HG03342 (cell line): ENCODE measurements around the gene MYRF.

Experiments
- ATAC-seq: cut with Tn5 transposase; IDR thresholded peaks from one replicate; pipeline ENCODE4 v1.9.1; 2021; ENCODE audit warnings: mild to moderate bottlenecking, moderate library complexity; ENCODE audit not compliant: unreplicated experiment

The MYRF gene

DNA sequence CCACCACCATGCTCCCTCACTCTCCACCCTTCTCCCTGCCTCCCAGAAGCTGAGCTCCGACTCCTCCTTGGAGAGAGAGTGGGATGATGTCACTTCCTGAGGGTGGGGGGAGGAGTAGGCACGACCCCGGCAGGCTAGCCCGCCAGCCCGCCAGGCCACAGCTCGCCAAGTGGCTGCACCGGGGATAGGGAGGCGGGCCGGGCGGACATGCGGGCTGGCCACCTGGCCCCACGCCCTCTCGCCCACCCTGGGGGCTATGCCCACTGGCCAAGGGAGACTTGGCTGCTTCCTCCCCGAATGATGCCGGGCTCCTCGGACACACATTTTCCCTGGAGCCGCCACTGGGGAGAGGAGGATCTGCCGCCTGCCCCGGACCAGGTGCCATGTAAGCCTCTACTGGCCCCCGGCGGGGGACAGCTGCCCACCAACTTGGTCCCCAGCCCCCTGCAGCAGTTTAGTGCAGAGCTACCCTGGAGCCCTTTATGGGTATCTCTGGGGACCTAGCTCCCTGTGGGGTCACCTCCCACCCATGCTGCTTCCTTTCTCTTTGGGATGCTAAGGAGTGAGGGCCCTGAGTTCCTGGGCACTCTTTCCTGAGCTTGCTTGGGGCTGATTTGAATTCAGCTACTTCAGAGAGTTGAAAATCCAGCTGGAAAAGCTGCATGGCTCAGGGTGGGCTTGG, 33.7 kb upstream of the MYRF start:
- ATAC-seq = no peak

- ATAC-seq = no peak
Observed at GRCh38 chr11:61719978-61720377, 32.5 kb upstream of the MYRF start.

- no peak for ATAC-seq
Observed at GRCh38 chr11:61720597-61720996, 31.8 kb upstream of the MYRF start.

DNA sequence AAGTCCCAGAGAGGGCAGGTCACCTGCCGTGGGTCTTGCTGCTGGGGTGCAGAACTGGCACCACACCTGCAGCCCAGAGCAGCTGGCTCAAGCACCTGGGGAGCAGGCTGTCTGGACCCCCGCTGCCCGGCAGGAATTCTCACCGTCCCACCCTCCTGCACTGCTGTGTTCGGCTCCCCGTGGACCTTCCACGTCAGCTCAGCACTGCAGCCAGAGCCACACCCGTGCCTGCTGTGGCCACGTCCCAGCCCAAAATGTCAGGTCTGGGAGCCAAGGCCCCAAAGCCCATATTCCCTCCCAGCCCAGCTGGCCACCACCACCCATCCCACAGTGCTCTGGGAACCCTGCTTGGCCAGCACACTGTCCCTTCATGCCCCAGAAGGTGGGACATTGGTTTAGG, 28.0 kb upstream of the MYRF start:
- ATAC-seq = no peak

GRCh38 chr11:61725781-61726231, 26.6 kb upstream of the MYRF start:
- ATAC-seq = no peak

GRCh38 chr11:61726775-61727174, 25.7 kb upstream of the MYRF start:
- ATAC-seq = no peak

DNA sequence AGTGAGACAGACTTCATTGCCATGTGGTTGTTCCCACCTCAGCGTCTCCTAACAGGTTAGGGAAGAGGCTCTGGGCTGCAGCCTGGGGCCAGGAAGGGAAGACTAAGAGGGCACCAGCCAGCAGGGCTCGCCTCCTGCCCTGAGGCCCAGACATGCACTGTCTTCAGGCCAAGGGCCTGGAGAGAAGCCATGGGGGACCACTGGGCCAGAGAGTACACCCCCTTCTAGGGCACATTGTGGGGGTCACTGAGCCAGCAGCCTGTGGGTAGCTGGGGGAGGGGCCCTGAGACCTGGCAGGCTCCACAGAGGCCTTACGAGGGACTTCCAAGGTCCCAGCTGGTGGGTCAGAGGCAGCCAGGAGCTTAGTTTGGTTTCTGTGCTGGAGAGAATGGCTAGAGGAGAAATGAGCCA, 25.0 kb upstream of the MYRF start:
- no peak for ATAC-seq

- ATAC-seq = no peak
Observed at GRCh38 chr11:61728066-61728939, 24.1 kb upstream of the MYRF start.

- ATAC-seq = no peak
Observed at GRCh38 chr11:61728940-61729219, 23.6 kb upstream of the MYRF start.

DNA sequence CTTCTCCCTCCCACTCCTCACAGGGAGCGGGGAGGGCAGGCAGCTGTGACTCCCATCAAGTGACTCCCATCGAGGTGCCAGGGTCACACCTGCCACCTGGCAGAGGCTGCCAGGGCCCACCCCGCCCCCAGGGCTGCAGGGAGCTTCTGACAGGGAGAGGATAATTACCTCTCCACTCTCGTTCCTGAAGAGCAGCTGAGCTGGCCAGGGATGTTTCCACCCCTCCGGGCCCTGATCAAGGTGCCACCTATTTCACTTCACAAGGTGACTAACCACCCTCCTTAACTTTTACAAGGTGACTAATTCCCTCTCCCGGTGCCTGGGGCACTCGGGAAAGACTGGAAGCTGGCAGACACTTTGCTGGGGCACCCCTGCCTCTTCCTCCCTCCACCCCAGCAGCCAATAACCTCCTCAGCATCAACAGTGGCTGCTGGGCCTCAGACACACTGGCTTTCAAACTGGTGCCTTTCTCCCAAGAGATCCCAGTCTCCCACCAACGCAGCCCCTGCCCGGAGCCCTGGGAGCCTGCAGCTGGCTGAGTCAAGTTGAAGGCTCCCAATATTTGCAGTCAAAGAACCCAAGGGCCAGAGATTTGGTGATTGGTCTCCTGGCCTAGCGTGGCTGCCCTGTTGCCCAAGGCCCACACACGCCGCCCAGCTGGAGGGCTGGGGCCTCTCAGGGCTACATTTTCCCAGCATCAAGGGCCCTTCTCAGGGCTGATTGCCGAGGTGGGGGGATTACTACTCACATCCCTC, 22.0 kb upstream of the MYRF start:
- ATAC-seq = no peak

DNA sequence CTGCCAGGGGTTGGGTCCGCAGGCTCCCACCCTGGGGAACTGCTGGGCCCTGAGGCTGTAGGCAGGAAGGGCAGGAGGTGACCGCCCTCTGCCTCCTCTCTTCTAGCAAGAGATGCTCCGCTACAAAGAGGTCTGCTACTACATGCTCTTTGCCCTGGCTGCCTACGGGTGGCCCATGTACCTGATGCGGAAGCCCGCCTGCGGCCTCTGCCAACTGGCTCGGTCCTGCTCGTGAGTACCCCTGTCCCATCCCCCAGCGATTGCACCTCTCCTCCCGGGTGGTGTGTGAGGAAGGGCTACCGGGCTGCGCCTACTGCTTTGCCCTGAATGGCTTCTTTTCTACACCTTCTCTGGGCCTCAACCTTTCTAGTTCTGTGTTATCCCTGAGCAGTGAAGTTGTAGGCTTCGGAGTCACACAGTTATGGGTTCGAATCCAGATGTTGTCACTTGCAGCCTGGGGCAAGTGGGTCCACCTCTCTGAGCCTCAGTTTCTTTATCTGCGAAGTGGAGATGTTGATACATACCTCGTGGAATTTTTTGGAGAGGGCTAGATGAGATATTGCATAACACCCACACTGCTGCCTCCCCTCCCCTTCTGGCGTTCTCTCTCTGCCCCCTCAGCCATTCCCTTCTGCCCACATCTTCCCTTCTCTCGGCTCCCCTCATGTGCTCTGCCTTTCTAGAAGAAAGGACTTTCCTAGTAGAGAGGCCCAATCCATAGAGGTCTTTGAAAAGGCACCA, 21.1 kb upstream of the MYRF start:
- no peak for ATAC-seq

GRCh38 chr11:61731952-61732675, 20.3 kb upstream of the MYRF start:
- no peak for ATAC-seq

DNA sequence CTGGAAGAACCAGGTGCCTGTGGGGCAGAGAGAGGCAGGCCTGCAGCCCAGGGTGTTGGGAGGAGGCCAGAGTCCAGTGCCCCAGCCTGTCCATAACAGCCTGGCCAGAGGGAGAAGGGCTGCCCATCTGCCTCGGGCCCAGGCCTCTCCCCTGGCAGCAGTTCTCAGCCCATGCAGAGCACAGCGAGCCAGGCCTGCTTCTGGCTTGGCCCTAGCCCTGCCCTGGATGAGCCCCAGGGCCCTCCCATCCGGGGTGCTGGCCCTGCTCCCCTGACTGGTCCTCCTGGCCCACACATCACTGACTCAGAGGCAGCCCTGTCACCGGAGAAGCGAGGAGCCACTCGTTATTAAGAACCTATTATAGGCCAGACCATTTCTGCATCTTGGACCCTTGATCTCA, 19.7 kb upstream of the MYRF start:
- ATAC-seq = no peak

GRCh38 chr11:61733120-61733978, 19.1 kb upstream of the MYRF start:
- peak; percentile 80 for ATAC-seq

- no peak for ATAC-seq
Observed at GRCh38 chr11:61734767-61735166, 17.7 kb upstream of the MYRF start.

DNA sequence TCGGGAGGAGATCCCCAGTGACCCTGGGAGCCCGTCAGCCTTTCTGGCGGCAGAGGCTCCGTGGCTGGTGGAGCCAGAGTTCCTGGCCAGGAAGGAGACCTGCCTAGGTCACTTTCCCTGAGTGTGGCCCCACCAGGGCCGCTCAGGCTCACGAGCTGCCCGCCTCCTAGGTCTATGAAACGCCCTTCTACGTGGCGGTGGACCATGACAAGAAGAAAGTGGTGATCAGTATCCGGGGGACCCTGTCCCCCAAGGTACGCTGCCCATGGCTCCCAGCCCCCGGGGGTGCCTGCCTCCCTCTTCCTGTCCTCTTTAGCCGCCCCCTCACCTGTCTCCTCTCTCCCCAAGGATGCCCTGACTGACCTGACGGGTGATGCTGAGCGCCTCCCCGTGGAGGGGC, 17.0 kb upstream of the MYRF start:
- ATAC-seq = no peak

DNA sequence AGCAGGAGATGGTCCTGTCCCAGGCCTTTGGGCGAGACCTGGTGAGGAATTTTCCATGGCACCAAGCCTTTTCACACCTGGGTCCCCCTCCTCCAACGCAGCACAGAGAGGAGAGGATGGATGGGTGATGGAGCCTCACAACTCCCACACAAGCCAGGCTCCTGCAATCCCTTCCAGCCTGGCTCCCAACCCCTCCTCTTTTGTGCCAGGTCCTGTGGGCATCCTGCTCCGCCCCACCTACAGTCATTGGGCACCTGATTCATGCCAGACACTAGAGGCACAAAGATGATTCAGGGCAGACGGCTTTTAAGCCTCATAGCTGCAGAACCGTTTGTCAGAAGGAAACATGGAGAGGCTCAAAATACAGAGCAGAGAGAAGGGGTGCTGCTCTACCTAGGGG, 16.1 kb upstream of the MYRF start:
- no peak for ATAC-seq

DNA sequence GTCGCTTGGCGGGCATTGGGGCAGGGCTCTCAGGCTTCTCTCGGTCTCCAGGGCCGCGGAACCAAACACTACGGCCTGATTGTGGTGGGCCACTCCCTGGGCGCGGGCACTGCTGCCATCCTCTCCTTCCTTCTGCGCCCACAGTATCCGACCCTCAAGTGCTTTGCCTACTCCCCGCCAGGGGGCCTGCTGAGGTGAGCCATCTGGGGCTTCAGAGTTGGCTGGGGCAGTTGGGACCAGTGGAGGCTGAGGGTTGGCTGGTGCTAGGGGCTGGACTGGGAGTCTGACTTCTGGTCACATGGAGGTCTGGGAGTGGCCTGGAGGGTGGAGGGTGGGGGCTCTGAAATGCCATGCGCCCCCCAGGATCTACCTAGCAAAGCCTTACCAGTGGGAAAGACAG, 15.3 kb upstream of the MYRF start:
- no peak for ATAC-seq

- no peak for ATAC-seq
Observed at GRCh38 chr11:61737636-61738386, 14.6 kb upstream of the MYRF start.
